ENCODE data around the gene MYO5B.

Gene MYO5B

GRCh38 chr18:49876536-49876935, 318.4 kb downstream of the MYO5B start:
- no peak overlapping the region for H3K27ac ChIP-seq
- no peak for TF ChIP-seq CTCF (conservative IDR thresholded peaks at IDR 0.05)

DNA sequence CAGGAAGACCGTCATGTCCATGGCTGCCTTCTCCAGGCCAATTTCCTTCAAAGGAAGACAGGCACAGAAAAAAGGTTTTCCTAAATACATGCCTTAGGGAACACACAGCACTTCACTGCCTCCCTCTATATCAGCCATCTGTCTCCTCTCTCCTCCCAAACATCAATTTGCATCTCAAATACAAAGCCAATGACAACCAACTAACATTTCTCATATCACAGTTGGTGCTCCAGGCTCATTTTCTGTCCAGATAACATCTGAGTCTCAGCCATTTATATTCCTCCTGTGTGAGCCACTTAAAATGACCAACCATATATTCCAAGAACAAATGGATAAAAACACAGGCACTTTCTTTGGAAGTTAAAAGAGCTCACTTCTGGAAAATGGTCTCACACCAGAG, 319.2 kb downstream of the MYO5B start:
- H3K27ac ChIP-seq, result no peak overlapping the region
- no peak for TF ChIP-seq CTCF (conservative IDR thresholded peaks at IDR 0.05)

DNA sequence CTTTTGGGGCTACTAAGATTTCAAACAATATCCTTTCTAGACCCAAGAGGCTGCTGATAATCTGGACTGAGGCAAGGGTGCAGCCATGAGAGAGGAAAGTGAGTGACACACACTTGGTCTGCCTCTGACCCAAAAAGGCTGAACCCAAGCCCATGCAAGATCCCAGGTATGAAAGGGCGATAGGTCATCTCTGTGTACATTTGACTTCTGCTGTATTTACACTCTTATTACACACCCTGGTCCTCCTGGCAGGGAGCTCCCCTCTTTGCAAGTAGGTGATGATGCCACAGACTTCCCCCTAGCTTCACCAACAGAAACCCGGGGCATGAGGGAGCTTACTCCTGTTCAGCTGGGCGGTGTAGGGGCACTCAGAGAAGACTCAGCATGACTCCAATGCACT, 319.8 kb downstream of the MYO5B start:
- H3K27ac ChIP-seq, result no peak overlapping the region
- TF ChIP-seq CTCF (conservative IDR thresholded peaks at IDR 0.05), result no peak

DNA sequence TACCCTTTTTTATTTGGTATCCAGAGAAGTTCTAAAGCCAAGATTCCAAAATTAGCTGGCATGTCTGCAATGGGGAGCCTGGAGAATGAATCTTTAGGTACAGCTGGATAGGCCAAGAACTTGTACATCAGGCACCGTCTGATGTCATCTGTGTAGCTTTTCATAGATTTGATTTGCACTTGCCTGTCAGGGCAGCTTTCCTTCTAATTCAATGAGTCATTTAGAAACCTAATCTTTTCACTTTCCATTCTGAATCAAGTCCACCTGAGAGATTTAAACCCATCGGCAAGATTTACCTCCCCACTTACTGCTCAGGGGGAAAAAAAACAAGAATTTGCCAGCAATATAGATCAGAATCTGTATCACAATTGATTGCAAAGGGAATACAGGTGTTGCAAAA, 320.7 kb downstream of the MYO5B start:
- no peak for TF ChIP-seq CTCF (conservative IDR thresholded peaks at IDR 0.05)
- no peak overlapping the region for H3K27ac ChIP-seq

GRCh38 chr18:49869354-49869753, 325.6 kb downstream of the MYO5B start:
- no peak overlapping the region for H3K27ac ChIP-seq
- TF ChIP-seq CTCF (conservative IDR thresholded peaks at IDR 0.05), result no peak

GRCh38 chr18:49866680-49867079, 328.3 kb downstream of the MYO5B start:
- no peak overlapping the region for H3K27ac ChIP-seq
- TF ChIP-seq CTCF (conservative IDR thresholded peaks at IDR 0.05), result no peak

GRCh38 chr18:49865401-49865800, 329.5 kb downstream of the MYO5B start:
- TF ChIP-seq CTCF (conservative IDR thresholded peaks at IDR 0.05), result no peak

More at GRCh38 chr18:49865401-49865800, 329.5 kb downstream of the MYO5B start:
- H3K27ac ChIP-seq, result no peak overlapping the region

Measured in VCaP (cell line).